ENCODE measurements around the gene MPZL2.
A peak's percentile ranks its signal among the peaks of the same experiment; 100 is the strongest.

The MPZL2 gene

DNA sequence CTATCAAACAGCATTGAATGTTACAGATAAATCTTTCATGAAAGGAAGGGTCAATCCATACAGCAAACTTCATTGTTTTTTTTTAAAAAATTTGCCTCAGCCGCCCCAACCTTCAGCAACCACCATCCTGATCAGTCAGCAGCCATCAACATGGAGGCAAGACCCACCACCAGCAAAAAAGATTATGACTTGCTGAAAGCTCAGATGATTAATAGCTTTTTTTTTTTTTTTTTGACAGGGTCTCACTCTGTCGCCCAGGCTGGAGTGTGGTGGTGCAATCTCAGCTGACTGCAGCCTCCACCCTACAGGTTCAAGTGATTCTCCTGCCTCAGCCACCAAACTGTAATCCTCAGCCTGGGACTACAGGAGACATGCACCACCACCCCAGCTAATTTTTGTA is 22.4 kb upstream of the MPZL2 start:
- TF ChIP-seq, protein P1, sequence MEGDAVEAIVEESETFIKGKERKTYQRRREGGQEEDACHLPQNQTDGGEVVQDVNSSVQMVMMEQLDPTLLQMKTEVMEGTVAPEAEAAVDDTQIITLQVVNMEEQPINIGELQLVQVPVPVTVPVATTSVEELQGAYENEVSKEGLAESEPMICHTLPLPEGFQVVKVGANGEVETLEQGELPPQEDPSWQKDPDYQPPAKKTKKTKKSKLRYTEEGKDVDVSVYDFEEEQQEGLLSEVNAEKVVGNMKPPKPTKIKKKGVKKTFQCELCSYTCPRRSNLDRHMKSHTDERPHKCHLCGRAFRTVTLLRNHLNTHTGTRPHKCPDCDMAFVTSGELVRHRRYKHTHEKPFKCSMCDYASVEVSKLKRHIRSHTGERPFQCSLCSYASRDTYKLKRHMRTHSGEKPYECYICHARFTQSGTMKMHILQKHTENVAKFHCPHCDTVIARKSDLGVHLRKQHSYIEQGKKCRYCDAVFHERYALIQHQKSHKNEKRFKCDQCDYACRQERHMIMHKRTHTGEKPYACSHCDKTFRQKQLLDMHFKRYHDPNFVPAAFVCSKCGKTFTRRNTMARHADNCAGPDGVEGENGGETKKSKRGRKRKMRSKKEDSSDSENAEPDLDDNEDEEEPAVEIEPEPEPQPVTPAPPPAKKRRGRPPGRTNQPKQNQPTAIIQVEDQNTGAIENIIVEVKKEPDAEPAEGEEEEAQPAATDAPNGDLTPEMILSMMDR (IDR thresholded peaks at IDR 0.05; ENCODE audit: low read depth, low read length): no peak
- in situ Hi-C loops (cut with HindIII; ENCODE audit: low sequenced_read_pairs): no loop called here
- H3K4me3 ChIP-seq (ENCODE audit: low read depth, low read length): no peak overlapping the region
- DNase-seq (ENCODE audit: low read depth, low spot score): no peak

DNA sequence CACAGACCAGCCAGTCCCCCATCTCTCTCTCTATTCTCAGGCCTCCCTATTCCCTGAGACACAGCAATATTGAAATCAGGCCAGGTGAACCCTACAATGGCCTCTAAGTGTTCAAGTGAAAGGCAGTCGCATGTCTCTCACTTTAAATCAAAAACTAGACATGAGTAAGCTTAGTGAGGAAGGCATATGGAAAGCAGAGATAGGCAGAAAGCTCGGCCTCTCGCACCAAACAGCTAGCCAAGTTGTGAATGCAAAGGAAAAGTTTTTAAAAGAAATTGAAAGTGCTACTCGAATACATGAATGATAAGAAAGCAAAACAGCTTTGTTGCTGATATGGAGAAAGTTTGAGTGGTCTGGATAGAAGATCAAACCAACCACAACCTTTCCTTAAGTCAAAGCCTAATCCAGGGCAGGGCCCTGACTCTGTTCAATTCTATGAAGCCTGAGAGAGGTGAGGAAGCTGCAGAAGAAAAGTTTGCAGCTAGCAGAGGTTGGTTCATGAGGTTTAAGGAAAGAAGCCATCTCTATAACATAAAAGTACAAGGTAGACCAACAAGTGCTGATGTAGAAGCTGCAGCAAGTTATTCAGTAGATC is 19.8 kb upstream of the MPZL2 start:
- in situ Hi-C loops (cut with HindIII; ENCODE audit: low sequenced_read_pairs): no loop called here
- H3K4me3 ChIP-seq (ENCODE audit: low read depth, low read length): no peak overlapping the region
- TF ChIP-seq, protein P1 (IDR thresholded peaks at IDR 0.05; ENCODE audit: low read depth, low read length): no peak
- DNase-seq (ENCODE audit: low read depth, low spot score): no peak

DNA sequence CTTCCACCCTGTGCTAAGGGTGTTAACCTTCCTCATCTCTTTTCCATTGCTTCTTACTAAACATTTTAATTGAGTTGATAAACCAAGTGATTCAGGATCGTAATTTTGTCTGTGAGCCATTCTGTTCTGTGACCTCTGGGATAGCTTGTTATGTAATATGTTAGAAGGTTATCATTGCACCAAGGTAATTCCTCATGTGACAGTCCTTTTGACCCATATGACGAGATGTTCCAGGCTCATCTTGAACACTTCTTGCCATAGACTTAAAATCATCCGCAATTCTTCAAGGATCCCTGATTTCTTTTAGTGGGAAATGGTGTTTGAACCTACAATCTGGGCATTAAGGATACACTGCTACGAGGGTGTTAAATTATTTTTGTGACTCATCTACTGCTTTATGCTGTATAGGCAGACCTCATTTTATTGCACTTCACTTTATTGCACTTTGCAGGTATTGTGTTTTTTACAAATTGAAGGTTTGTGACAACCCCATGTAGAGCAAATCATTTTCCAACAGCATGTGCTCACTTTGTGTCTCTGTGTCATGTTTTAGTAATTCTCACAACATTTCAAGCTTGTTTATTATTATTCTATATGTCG is 19.0 kb upstream of the MPZL2 start:
- no peak for DNase-seq (ENCODE audit: low read depth, low spot score)
- in situ Hi-C loops (cut with HindIII; ENCODE audit: low sequenced_read_pairs): no loop called here
- TF ChIP-seq, protein P1 (IDR thresholded peaks at IDR 0.05; ENCODE audit: low read depth, low read length): no peak
- H3K4me3 ChIP-seq (ENCODE audit: low read depth, low read length): no peak overlapping the region

DNA sequence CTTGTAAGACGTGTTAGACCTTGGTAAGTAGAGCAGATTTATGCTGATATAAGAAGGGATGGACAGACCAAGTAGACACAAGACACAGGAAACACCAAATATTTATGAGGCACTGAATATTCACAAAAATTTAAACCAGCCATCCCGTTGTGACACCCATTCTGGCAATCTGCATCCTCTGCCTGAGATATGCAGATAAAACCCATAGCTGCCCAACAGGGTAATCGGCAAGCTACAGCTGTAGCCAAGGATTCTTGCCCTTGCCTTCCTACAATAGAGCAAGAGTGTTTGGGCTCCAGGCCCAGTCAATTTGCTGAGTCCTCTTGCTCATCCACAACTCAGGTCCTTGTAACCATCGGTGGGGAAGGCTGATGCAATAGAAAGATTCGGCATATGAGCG is 18.5 kb upstream of the MPZL2 start:
- H3K4me3 ChIP-seq (ENCODE audit: low read depth, low read length): no peak overlapping the region
- TF ChIP-seq, protein P1 (IDR thresholded peaks at IDR 0.05; ENCODE audit: low read depth, low read length): no peak
- in situ Hi-C loops (cut with HindIII; ENCODE audit: low sequenced_read_pairs): no loop called here
- no peak for DNase-seq (ENCODE audit: low read depth, low spot score)

DNA sequence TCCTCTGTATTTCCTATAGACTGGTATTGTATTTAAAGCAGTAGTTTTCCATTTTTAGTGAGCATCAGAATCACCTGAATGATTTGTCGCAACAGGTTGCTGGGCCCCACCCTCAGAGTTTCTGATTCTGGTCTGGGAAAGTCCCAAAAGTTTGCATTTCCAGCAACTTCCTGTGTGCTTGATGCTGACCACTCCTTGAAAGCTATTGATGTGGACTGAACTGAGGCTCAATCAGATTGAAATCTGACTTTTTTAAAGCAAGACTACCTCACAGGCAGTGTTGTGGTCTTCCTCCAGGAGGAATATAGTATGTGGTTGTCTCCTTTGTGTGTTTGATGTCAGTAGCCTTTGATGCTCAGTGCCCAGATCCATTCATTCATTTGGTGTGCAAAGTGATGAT is 17.2 kb upstream of the MPZL2 start:
- TF ChIP-seq, protein P1 (IDR thresholded peaks at IDR 0.05; ENCODE audit: low read depth, low read length): no peak
- no peak overlapping the region for H3K4me3 ChIP-seq (ENCODE audit: low read depth, low read length)
- no peak for DNase-seq (ENCODE audit: low read depth, low spot score)
- in situ Hi-C loops (cut with HindIII; ENCODE audit: low sequenced_read_pairs): no loop called here

DNA sequence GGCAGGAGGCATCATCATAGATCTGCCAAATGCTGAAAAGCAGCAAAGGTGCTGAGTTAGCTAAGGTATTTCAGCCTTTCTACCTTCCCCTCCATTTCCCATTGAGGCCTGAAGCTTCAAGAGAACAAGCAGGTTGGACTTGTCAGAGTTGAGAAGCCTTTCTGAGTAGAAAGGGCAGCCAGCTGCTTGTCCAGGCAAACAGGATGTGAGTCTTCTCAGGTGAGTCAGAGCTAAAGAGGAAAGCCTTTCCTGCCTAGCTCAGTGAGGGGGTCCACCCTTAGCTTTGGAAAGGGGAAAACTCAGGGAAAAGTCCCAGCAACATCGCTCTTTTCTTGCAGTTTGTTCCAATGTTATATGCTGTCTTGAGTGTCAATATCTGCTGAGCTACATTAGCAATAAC is 13.2 kb upstream of the MPZL2 start:
- TF ChIP-seq, protein P1 (IDR thresholded peaks at IDR 0.05; ENCODE audit: low read depth, low read length): no peak
- in situ Hi-C loops (cut with HindIII; ENCODE audit: low sequenced_read_pairs): no loop called here
- peak; percentile 12 for DNase-seq (ENCODE audit: low read depth, low spot score)
- no peak overlapping the region for H3K4me3 ChIP-seq (ENCODE audit: low read depth, low read length)

Data from astrocyte of the spinal cord (primary cell).